GM21619 (cell line): ENCODE results near the gene GAS2L1.

ENCODE experiments used
- ATAC-seq: cut with Tn5 transposase; IDR thresholded peaks from one replicate; pipeline ENCODE4 v1.9.1; 2021; ENCODE audit not compliant: unreplicated experiment

Gene GAS2L1

DNA sequence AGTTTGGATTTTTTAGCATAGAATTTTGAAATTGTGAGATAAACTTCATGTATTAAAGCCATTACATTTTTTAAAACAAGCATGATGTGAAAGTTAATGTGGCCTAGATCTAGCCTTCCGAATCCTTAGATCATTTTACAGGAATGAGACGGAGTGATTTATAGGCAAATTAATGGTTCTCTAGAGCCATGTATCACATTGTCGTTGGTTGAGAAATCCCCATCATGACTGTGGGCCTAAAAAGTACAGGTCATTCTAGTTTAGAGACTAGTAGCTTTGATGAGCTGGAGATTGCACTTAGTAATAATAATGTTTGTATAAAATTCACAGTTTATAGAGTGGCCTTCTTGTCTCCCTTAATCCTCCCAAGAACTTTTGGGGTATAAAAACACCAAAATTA lies 31.3 kb upstream of the GAS2L1 start:
- ATAC-seq, result no peak

DNA sequence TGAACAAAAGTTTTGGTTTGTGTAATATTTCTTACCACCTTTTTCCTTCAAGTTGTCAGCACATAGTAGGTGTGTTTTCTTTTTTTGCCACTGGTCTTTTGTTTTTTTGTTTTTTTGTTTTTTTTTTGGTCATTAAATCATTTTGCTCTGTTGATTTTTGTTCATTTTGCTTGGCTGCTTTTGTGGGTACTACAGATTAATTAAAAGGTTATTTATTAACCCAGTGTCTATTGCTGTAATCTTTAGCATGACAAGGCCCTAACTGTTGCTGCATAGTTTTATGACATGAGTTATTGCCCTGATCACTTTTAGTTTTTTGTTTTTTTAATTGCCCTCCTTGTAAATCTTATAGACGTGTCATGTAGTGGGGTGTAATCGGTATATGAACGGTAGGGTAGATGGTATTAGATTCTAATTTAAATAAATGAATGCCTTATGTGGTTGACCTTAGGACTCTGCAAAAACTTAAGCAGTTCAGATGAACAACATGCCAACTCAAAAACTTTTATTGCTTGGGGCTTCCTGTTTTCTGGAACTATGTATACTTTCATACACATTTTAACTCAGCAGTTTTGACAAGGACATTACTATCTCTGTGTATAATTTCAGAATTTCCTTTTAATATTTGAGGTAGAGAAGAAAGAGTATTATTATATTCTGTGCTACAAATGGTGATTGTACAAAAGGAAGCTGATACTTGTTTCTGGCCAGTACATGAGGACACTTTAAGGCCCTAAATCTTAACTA lies 30.5 kb upstream of the GAS2L1 start:
- ATAC-seq, result no peak

DNA sequence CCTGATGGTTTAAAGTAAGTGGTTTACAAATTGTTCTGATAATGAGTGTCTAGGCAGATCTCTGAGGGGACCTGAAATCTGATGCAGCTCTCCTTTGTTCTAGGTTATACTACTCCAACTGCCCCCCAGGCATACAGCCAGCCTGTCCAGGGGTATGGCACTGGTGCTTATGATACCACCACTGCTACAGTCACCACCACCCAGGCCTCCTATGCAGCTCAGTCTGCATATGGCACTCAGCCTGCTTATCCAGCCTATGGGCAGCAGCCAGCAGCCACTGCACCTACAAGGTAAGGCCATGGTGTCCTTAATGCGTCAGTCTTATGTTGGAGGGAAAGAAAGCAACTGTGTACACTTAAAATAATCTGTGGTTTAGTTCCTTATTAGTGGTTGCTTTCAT lies 28.5 kb upstream of the GAS2L1 start:
- ATAC-seq, result no peak

DNA sequence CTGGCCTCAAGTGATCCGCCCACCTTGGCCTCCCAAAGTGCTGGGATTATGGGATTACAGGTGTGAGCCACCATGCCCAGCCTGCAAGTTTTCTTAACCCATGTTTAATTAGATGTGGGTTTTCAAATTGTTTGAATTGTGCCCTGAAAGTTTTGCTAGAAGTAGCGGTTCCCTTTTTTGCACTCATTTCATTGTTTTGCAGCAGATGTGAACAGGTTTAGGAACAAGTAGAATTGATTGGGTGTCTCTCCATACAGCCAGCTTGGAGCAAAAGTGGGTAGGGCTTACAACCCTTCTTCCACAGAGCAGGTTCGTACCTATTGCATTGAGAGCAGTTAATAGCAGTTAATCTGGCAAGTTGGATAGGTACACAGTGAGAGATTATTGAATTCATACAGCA lies 22.3 kb upstream of the GAS2L1 start:
- ATAC-seq, result no peak

DNA sequence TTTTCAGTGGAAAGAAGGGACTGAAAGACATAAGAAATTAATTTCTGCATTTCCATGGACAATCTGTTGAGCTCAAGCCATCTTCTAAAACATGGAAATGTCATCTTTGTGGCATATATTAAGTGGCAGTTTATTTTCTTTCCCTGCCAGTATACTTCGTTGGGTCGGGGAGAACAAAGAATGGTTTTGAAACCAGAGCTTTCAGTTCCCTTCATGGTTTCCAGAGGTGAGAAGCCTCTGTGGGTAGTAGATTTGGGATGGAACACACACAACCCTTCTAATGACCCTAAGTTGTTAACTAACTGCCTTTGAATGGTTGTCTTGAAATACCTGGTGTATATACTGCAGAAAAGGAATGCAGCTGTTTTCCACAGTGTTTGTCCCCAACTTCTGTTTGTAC lies 17.6 kb upstream of the GAS2L1 start:
- ATAC-seq, result no peak

DNA sequence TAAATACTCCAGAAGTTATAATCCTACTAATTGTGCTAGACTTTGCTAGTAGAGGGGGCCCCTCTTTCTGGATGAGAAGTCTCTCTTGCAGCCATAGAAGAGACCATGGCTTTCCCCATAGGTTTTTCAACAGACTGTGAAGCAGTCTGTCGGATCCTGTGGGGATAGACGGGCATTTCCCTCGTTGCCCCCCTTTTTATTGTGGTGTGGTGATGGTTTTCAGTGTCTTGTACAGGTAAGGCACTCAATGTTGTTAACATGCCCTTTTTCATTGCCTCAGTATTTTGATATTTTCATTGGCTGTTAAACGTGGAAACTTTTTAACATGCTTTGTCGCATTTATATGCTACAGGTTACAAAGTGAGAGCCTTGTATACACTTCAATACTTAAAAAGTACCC lies 16.4 kb upstream of the GAS2L1 start:
- no peak for ATAC-seq

DNA sequence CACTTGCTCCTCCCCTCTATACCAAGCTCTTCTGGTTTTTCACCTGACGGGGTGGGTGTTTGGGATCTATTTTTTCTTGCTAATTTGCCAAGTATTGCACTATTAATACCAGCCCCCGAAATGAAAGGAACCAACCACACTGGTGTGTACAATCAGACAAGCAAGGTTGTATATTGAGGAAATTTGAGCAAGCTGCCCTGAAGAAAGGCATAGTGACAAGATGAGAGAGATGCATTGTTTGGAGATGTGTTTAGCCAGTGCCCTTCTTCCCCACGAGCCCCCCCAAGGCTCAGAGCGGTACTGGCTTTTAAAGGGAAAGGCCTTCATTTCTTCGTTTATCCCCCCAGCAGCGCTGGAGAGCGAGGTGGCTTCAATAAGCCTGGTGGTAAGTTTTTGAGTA lies 15.2 kb upstream of the GAS2L1 start:
- no peak for ATAC-seq

DNA sequence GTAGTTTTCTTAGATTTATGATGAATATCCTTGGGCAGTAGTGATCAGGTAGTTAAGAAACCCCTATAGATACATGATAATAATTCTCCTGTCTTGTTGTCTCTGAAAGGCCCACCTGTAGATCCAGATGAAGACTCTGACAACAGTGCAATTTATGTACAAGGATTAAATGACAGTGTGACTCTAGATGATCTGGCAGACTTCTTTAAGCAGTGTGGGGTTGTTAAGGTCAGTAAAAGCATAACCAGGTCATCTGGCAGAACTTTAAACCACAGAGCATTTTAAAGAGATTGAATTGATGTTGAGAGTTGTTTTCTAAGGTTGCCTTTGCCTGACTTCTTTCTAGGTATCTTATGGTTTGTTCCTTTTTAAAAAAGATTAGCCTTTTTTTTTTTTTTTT lies 14.1 kb upstream of the GAS2L1 start:
- ATAC-seq, result no peak

DNA sequence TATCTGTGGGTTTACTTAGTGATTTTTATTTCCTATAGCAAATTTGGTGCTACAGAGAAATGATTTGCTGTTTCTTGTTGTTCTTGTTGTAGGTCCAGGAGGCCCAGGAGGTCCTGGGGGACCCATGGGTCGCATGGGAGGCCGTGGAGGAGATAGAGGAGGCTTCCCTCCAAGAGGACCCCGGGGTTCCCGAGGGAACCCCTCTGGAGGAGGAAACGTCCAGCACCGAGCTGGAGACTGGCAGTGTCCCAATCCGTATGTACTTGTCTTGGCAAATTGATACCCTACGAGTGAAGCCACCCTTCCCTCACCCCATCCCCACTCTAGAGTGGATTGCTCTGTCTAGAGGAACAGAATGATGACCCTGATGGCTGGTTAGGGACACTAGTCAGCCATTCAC lies 7.8 kb upstream of the GAS2L1 start:
- ATAC-seq, result no peak

DNA sequence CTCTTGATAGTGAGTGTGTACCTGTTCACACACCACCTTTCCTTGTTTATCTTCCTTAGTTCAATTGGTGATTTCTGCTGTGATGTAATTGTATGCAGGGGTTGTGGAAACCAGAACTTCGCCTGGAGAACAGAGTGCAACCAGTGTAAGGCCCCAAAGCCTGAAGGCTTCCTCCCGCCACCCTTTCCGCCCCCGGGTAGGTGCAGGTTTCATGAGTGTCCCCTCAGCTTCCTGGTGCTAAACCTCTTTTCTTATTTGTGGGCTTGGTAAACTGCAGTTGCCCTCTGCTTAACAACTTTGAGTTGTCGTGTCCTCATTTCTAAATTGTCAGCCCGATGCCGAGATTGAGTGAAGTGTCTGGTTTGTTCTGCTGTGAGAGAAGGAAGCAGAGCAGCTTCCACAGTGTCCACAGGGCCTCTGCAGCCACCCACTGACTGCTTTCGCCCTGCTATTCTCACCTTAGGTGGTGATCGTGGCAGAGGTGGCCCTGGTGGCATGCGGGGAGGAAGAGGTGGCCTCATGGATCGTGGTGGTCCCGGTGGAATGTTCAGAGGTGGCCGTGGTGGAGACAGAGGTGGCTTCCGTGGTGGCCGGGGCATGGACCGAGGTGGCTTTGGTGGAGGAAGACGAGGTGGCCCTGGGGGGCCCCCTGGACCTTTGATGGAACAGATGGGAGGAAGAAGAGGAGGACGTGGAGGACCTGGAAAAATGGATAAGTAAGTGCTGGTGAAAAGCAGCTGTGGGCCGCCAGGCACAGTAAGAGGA lies 7.1 kb upstream of the GAS2L1 start:
- ATAC-seq, result no peak

DNA sequence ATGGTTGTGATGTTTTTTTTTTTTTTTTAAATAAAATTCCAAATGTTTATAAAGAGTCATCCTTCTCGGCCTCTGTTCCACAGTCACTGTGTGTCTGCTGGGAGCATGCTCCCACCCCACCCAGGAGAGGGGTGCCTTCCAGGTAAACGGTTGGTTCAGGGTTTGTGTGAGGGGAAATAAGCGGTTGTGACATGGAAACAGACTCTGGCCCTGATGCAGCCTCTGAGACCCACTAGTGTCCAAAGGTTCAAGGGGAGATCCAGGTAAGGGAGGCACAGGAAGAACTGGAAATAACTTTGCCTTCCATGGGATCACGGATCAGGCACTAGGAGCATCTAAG lies 6.0 kb upstream of the GAS2L1 start:
- ATAC-seq, result no peak

DNA sequence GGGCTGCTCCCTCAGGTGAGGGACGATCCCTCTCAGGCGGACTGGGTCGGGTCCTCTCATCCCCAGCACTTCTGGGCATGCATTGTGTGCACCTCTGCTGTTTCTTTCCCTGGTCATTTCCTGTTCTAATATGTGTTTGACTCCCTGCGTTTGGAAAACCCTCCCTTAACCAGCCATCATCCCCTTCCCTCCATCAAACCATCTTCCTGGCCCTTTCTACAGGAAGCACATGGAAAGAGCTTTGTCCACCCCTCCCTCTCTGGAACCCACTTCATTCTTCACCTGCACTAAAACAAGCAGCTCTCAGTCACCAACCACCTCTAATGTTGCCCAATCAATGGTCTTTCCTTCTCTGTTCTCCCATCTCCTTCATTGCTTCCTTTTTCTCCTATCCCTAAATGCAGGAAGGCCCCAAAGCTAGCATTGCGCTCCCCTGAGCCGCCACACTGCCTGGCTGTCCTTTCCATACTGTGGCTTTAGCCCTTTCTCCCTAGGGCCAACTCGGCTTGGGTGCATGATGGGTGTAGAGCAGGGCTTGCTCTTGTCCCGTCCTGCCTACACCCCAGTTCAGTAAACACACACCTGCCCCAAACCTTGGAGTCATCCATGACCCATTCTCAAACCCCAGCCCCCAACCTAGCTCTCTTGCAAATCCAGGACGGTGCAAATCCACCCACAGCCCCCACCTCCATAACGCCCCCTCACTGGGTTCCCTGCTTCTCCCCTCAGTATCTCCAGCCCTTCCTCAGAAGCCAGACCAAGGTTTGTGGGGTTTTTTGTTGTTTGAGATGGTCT lies 5.4 kb upstream of the GAS2L1 start:
- ATAC-seq, result no peak

DNA sequence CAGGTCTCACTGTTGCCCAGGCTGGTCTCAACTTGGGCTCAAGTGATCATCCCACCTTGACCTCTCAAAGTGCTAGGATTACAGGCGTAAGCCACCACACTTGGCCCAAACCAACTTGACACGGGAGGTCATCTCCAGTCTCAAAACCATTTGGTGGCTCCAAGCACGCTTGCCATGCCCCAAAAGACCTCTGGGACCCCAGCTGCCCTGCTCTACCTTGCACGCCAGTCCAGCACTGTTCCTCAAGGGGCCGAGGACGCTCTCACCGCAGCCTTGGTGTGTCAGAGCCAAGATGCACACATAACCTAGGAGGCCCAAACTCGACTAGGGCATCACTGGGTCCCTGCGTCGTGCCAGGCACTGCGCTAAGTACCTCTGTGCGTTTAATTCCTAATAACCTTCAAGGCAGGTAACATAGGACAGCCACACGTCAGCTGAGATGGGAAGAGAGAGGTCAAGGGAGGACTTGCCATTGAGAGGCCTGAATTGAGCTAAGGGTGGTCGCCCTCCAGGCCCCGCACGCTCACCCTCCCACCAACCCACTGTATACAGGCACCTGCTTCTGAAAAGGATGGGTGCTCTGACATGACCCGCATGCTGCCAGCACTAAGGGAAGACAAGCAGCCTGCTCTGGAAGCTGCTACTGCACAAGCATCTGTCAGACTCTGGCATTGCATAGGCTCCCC lies 4.6 kb upstream of the GAS2L1 start:
- ATAC-seq, result no peak

DNA sequence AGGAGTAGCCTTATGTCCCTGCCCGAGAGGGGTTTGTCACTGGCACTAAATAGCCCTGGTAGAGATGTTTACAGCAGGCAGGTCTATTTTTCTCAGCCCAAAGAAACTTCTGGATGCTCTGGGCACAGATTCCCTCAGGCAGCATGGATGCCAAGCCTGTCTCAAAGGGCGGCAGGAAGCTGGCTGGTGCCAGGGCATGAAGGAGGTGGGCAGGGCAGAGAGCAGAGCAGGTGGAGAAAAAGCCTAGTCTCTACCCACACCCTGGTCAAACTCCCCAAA lies 4.1 kb upstream of the GAS2L1 start:
- ATAC-seq, result no peak

DNA sequence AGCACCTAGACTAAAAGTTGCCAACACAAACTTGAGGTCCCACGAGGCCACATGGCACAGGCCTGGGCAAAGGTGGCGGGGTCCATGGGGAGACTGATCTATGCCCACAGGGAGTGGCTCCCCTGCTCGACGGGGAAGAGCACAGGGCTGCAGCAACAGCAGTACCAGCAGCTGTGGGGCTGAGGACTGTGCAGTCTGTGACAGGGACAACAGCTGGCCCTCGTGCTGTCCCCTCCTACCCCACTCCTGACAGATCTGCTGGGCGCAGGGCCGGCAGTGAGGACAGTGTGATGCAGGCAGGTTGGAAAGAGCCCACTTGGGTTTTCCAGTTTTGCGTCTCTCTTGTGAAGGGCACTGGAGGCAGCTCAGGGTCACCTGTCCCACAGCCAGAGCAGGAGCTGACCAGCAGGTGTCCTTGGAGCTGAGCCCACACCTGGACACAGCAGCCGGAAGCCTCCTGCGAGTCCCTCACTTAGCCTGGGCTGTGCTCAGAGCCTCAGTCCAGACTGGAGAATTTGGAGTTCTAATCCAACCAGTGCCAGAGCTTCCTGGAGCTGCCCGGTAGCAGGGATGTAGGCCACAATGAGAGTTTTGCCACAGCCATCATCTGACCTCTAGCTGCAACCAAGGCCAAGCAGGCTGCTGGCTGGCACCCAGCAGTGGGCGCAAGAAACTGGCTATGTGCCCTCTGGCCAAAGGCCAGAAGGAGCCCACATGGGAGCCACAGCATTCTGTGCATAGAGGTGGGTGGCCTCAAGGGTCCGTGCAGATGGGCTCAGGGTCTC lies 3.6 kb upstream of the GAS2L1 start:
- no peak for ATAC-seq

DNA sequence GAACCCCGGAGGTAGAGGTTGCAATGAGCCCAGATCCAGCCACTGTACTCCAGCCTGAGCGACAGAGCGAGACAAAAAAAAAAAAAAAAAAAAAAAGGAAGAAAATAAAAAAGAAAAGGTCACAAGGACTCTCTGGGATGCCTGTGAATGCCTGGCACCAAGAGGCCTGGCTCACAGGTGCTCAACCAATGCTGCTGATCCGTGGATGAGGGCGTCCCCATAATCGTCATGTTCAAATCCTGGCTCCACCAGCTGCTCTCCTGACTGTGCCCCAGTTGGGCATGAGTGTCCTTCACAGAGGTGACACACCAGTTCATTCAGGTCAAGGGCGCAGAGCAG lies 645 bp upstream of the GAS2L1 start:
- no peak for ATAC-seq

DNA sequence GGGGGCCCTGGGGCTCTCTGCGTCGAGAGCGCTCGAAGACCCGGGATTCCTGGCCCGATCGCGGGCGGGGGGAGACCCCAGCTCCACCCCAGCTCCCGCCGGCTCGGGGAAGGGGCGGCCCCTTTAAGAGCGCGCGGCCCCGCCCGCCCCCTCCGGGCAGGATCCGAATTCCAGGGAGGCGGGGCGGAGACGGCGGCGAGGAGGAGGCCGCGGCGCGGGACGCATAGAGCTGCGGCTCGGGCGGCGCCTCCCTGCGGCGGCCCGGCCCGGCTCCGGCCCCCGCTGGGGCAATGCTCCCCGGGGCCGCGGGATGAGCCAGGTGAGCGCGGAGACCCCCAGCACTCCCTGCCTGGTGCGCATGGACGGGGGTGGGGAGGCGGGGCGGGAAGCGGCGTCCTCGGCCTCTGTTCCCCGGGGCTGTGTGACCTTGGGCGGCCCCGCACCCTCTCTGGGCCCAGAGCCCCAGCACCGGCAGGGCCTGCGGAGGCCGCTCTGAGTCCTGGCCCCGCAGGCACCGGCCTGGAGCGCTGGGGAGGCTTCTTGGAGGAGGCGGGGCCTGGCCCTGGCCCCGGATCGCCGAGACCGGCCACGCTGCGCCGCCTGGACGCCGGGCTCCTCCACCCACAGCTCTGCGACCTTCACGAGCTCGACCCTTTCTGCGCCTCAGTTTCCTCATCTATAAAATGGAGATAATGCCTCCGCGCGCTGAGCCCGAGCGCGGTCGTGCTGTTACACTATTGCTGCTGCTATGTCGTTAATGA lies 565 bp downstream of the GAS2L1 start:
- no peak for ATAC-seq

DNA sequence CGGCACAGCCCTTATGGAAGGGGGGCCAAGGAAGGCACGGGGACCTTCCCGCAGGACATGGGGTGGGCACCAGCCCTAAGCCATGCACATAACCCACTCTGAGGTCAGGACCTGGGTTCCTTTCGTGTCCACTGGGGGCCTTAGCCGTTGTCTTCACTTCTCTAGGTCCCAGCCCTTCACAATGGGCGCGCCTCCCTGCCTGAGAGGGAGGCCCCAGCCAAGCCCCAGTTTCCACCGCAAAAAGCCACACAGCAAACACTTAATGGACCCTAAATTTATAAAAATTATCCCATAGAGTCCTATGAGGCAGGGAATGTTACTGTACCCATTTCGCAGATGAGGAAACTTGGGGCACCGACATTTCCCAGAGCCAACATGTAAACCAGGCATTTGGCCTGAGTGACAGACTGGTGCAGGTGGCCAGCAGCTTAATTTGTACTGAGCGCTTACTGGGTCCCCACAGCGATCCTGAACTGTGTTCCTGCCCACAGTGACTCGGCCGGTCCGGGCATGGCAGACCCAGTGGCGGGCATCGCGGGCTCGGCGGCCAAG lies 1.2 kb downstream of the GAS2L1 start:
- ATAC-seq, result no peak

DNA sequence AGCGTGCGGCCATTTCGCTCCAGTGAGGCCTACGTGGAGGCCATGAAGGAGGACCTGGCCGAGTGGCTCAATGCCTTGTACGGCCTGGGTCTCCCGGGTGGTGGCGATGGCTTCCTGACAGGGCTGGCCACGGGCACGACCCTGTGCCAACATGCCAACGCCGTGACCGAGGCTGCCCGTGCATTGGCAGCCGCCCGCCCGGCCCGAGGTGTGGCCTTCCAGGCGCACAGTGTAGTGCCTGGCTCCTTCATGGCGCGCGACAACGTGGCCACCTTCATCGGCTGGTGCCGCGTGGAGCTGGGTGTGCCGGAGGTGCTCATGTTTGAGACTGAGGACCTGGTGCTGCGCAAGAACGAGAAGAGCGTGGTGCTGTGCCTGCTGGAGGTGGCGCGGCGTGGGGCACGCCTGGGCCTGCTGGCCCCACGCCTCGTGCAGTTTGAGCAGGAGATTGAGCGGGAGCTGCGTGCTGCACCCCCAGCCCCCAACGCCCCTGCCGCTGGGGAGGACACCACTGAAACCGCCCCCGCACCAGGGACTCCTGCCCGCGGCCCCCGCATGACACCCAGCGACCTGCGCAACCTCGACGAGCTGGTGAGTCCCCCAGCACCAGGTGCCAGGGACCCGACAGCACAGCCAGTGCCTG lies 1.8 kb downstream of the GAS2L1 start:
- ATAC-seq, result no peak
